ENCODE measurements around the gene XPO6. TPM values are rescaled to one million over a fixed set of nuclear protein-coding genes. Genes with fewer than 3 reads are reported as not detected.
A peak's percentile ranks its signal among the peaks of the same experiment; 100 is the strongest.
"Not testable (repeated sequence)": the region's sequence is repeated elsewhere in the genome, so short reads cannot be mapped to it uniquely, and the experiment has no call there.

Gene XPO6
- total RNA-seq, 5 donors from 2014 or later (not counting 1 experiment from before 2014, with no cell fraction given), result 355 to 403 (median 391) TPM

- peaks cover 63% of the 10 kb centered on the region for H3K36me3 Mint-ChIP-seq
- peak overlapping the region in 1 of 2 donors; percentile 53 for H3K27ac Mint-ChIP-seq
Observed at GRCh38 chr16:28117168-28117565, 94.6 kb downstream of the XPO6 start.

GRCh38 chr16:28115866-28116265 is 95.9 kb downstream of the XPO6 start:
- not testable (repeated sequence) for H3K4me3 Mint-ChIP-seq; DNase-seq; H3K27me3 ChIP-seq (replicated peaks in 1 of 2; ENCODE audit: control insufficient read depth in 2 of 2, extremely low read depth in 1 of 2, insufficient read depth in 2 of 2, low read length in 1 of 2); ATAC-seq (replicated peaks in 1 of 4); H3K4me3 ChIP-seq (ENCODE audit: control insufficient read depth in 1 of 2, extremely low read depth in 1 of 2, low read length in 1 of 2); H3K4me1 ChIP-seq (ENCODE audit: control insufficient read depth in 1 of 2, extremely low read depth in 1 of 2, insufficient read depth in 2 of 2, low read length in 2 of 2); H3K27me3 Mint-ChIP-seq; H3K9me3 Mint-ChIP-seq; H3K27ac ChIP-seq (ENCODE audit: low read length); H3K9me3 ChIP-seq; H3K4me1 Mint-ChIP-seq
- CTCF ChIA-PET, result interaction anchor here in 1 of 2 donors (0.6 kb wide), 1 partner anchor 546 kb away, joined by 7 read pairs; no protein-coding TSS in a partner anchor
- WGBS (ENCODE audit: insufficient coverage), result 100% methylated on average over 6 of the region's 6 CpGs
- H3K36me3 Mint-ChIP-seq, result peaks cover 61% of the 10 kb centered on the region
- POLR2A ChIA-PET, result interaction anchor here in 1 of 2 donors (0.7 kb wide), 1 partner anchor 186 kb away, joined by 6 read pairs; no protein-coding TSS in a partner anchor
- H3K36me3 ChIP-seq (ENCODE audit: control insufficient read depth in 2 of 2, extremely low read depth in 1 of 2, insufficient read depth in 1 of 2, low read length in 1 of 2), result peaks cover 6 to 83% of the 10 kb centered on the region in 2 donors
- peak overlapping the region in 1 of 2 donors; percentile 12 for H3K27ac Mint-ChIP-seq

More at GRCh38 chr16:28117168-28117565, 94.6 kb downstream of the XPO6 start:
- POLR2A ChIA-PET, result no interaction called here
- H3K27me3 Mint-ChIP-seq, result no peaks in the 10 kb centered on the region
- no peaks in the 10 kb centered on the region for H3K9me3 ChIP-seq
- H3K27me3 ChIP-seq (replicated peaks in 1 of 2; ENCODE audit: control insufficient read depth in 2 of 2, extremely low read depth in 1 of 2, insufficient read depth in 2 of 2, low read length in 1 of 2), result no peaks in the 10 kb centered on the region
- no peaks in the 10 kb centered on the region for H3K9me3 Mint-ChIP-seq
- H3K36me3 ChIP-seq (ENCODE audit: control insufficient read depth in 2 of 2, extremely low read depth in 1 of 2, insufficient read depth in 1 of 2, low read length in 1 of 2), result peaks cover 6 to 85% of the 10 kb centered on the region in 2 donors
- DNase-seq (no peak), ATAC-seq (replicated peaks in 1 of 4) (no peak)
- CTCF ChIA-PET, result interaction anchor here in 1 of 2 donors (1.1 kb wide), 1 partner anchor 101 kb away, joined by 5 read pairs; no protein-coding TSS in a partner anchor
- no peaks in the 10 kb centered on the region for H3K4me1 ChIP-seq (ENCODE audit: control insufficient read depth in 1 of 2, extremely low read depth in 1 of 2, insufficient read depth in 2 of 2, low read length in 2 of 2)
- H3K4me1 Mint-ChIP-seq, result peaks cover 0 to 7% (median 1%) of the 10 kb centered on the region in 3 donors
- WGBS (ENCODE audit: insufficient coverage), result 98% methylated on average over 5 of the region's 6 CpGs
- H3K4me3 ChIP-seq (ENCODE audit: control insufficient read depth in 1 of 2, extremely low read depth in 1 of 2, low read length in 1 of 2), result no peak overlapping the region
- H3K4me3 Mint-ChIP-seq, result no peak overlapping the region
- no peak overlapping the region for H3K27ac ChIP-seq (ENCODE audit: low read length)

GRCh38 chr16:28112908-28113307 is 98.9 kb downstream of the XPO6 start:
- peaks cover 0 to 4% of the 10 kb centered on the region in 2 experiments for H3K4me1 ChIP-seq (ENCODE audit: control insufficient read depth in 1 of 2, extremely low read depth in 1 of 2, insufficient read depth in 2 of 2, low read length in 2 of 2)
- peaks cover 12 to 18% (median 13%) of the 10 kb centered on the region in 3 donors for H3K4me1 Mint-ChIP-seq
- no peaks in the 10 kb centered on the region for H3K9me3 ChIP-seq
- peaks cover 20 to 87% of the 10 kb centered on the region in 2 donors for H3K36me3 ChIP-seq (ENCODE audit: control insufficient read depth in 2 of 2, extremely low read depth in 1 of 2, insufficient read depth in 1 of 2, low read length in 1 of 2)
- H3K27ac Mint-ChIP-seq, result peak overlapping the region; percentile 15 to 59
- no peak overlapping the region for H3K4me3 Mint-ChIP-seq
- H3K36me3 Mint-ChIP-seq, result peaks cover 63% of the 10 kb centered on the region
- CTCF ChIA-PET, result interaction anchor here (0.6 to 0.9 kb wide), 2 partner anchors 69 to 105 kb away, joined by 3 to 4 read pairs; no protein-coding TSS in a partner anchor
- H3K27me3 Mint-ChIP-seq, result no peaks in the 10 kb centered on the region
- no peaks in the 10 kb centered on the region for H3K9me3 Mint-ChIP-seq
- POLR2A ChIA-PET, result interaction anchor here in 1 of 2 donors (0.6 kb wide), 1 partner anchor 11 kb away, joined by 5 read pairs; no protein-coding TSS in a partner anchor
- DNase-seq (no peak), ATAC-seq (replicated peaks in 1 of 4) (no peak)
- no peaks in the 10 kb centered on the region for H3K27me3 ChIP-seq (replicated peaks in 1 of 2; ENCODE audit: control insufficient read depth in 2 of 2, extremely low read depth in 1 of 2, insufficient read depth in 2 of 2, low read length in 1 of 2)
- no peak overlapping the region for H3K4me3 ChIP-seq (ENCODE audit: control insufficient read depth in 1 of 2, extremely low read depth in 1 of 2, low read length in 1 of 2)
- WGBS (ENCODE audit: insufficient coverage), result 78% methylated on average over 10 of the region's 10 CpGs
- H3K27ac ChIP-seq (ENCODE audit: low read length), result no peak overlapping the region

- Histone ChIP-seq H3K4me3 (ENCODE audit: control insufficient read depth in 1 of 2, extremely low read depth in 1 of 2, low read length in 1 of 2) (no peak overlapping the region), H3K9me3 (no peaks in the 10 kb centered on the region), H3K27ac (ENCODE audit: low read length) (no peak overlapping the region), H3K4me1 (ENCODE audit: control insufficient read depth in 1 of 2, extremely low read depth in 1 of 2, insufficient read depth in 2 of 2, low read length in 2 of 2) (peaks cover 0 to 4% of the 10 kb centered on the region in 2 experiments), H3K36me3 (ENCODE audit: control insufficient read depth in 2 of 2, extremely low read depth in 1 of 2, insufficient read depth in 1 of 2, low read length in 1 of 2) (peaks cover 20 to 92% of the 10 kb centered on the region in 2 donors), H3K27me3 (replicated peaks in 1 of 2; ENCODE audit: control insufficient read depth in 2 of 2, extremely low read depth in 1 of 2, insufficient read depth in 2 of 2, low read length in 1 of 2) (no peaks in the 10 kb centered on the region)
- ChIA-PET CTCF (no interaction called here), POLR2A (interaction anchor here in 1 of 2 donors (0.6 to 0.7 kb wide), 2 partner anchors 36 to 249 kb away, joined by 3 to 5 read pairs; no protein-coding TSS in a partner anchor)
- H3K36me3 Mint-ChIP-seq, result peaks cover 68% of the 10 kb centered on the region
- ATAC-seq (replicated peaks in 1 of 4) (no peak), DNase-seq (no peak)
- WGBS (ENCODE audit: insufficient coverage), result no CpG with 5 or more reads among the region's 2 CpGs
- H3K27me3 Mint-ChIP-seq, result no peaks in the 10 kb centered on the region
- peaks cover 11 to 18% (median 12%) of the 10 kb centered on the region in 3 donors for H3K4me1 Mint-ChIP-seq
- H3K9me3 Mint-ChIP-seq, result no peaks in the 10 kb centered on the region
- H3K27ac Mint-ChIP-seq, result peak overlapping the region; percentile 41 to 52
- H3K4me3 Mint-ChIP-seq, result no peak overlapping the region
Observed at GRCh38 chr16:28110977-28111376, 100.8 kb downstream of the XPO6 start.

- H3K9me3 ChIP-seq, result no peaks in the 10 kb centered on the region
- ATAC-seq (replicated peaks in 1 of 4), result no peak
- no peak overlapping the region for H3K4me3 Mint-ChIP-seq
- H3K9me3 Mint-ChIP-seq, result no peaks in the 10 kb centered on the region
- peak overlapping the region; percentile 41 to 52 for H3K27ac Mint-ChIP-seq
- H3K4me3 ChIP-seq (ENCODE audit: control insufficient read depth in 1 of 2, extremely low read depth in 1 of 2, low read length in 1 of 2), result no peak overlapping the region
- DNase-seq, result peak in 1 of 35 experiments; percentile 10
- no peaks in the 10 kb centered on the region for H3K27me3 Mint-ChIP-seq
- WGBS (ENCODE audit: insufficient coverage), result 100% methylated on average over 3 of the region's 5 CpGs
- peaks cover 68% of the 10 kb centered on the region for H3K36me3 Mint-ChIP-seq
- ChIA-PET POLR2A (interaction anchor here in 1 of 2 donors (0.6 to 0.7 kb wide), 2 partner anchors 36 to 248 kb away, joined by 3 to 5 read pairs; no protein-coding TSS in a partner anchor), CTCF (no interaction called here)
- H3K36me3 ChIP-seq (ENCODE audit: control insufficient read depth in 2 of 2, extremely low read depth in 1 of 2, insufficient read depth in 1 of 2, low read length in 1 of 2), result peaks cover 20 to 94% of the 10 kb centered on the region in 2 donors
- H3K27ac ChIP-seq (ENCODE audit: low read length), result no peak overlapping the region
- H3K4me1 ChIP-seq (ENCODE audit: control insufficient read depth in 1 of 2, extremely low read depth in 1 of 2, insufficient read depth in 2 of 2, low read length in 2 of 2), result peaks cover 0 to 4% of the 10 kb centered on the region in 2 experiments
- H3K27me3 ChIP-seq (replicated peaks in 1 of 2; ENCODE audit: control insufficient read depth in 2 of 2, extremely low read depth in 1 of 2, insufficient read depth in 2 of 2, low read length in 1 of 2), result no peaks in the 10 kb centered on the region
- peaks cover 11 to 18% (median 12%) of the 10 kb centered on the region in 3 donors for H3K4me1 Mint-ChIP-seq
Observed at GRCh38 chr16:28110479-28110878, 101.3 kb downstream of the XPO6 start.

- peak overlapping the region in 1 of 2 donors; percentile 41 for H3K27ac Mint-ChIP-seq
- H3K4me3 Mint-ChIP-seq, result no peak overlapping the region
- no peaks in the 10 kb centered on the region for H3K9me3 ChIP-seq
- 38% methylated on average over 1 of the region's 3 CpGs for WGBS (ENCODE audit: insufficient coverage)
- H3K27ac ChIP-seq (ENCODE audit: low read length), result no peak overlapping the region
- H3K27me3 ChIP-seq (replicated peaks in 1 of 2; ENCODE audit: control insufficient read depth in 2 of 2, extremely low read depth in 1 of 2, insufficient read depth in 2 of 2, low read length in 1 of 2), result no peaks in the 10 kb centered on the region
- peaks cover 11 to 18% (median 12%) of the 10 kb centered on the region in 3 donors for H3K4me1 Mint-ChIP-seq
- no peak overlapping the region for H3K4me3 ChIP-seq (ENCODE audit: control insufficient read depth in 1 of 2, extremely low read depth in 1 of 2, low read length in 1 of 2)
- no peak for DNase-seq
- H3K36me3 Mint-ChIP-seq, result peaks cover 70% of the 10 kb centered on the region
- peaks cover 0 to 4% of the 10 kb centered on the region in 2 experiments for H3K4me1 ChIP-seq (ENCODE audit: control insufficient read depth in 1 of 2, extremely low read depth in 1 of 2, insufficient read depth in 2 of 2, low read length in 2 of 2)
- POLR2A ChIA-PET, result interaction anchor here in 1 of 2 donors (0.7 kb wide), 1 partner anchor 248 kb away, joined by 3 read pairs; no protein-coding TSS in a partner anchor
- H3K27me3 Mint-ChIP-seq, result no peaks in the 10 kb centered on the region
- H3K9me3 Mint-ChIP-seq, result no peaks in the 10 kb centered on the region
- CTCF ChIA-PET, result no interaction called here
- no peak for ATAC-seq (replicated peaks in 1 of 4)
- H3K36me3 ChIP-seq (ENCODE audit: control insufficient read depth in 2 of 2, extremely low read depth in 1 of 2, insufficient read depth in 1 of 2, low read length in 1 of 2), result peaks cover 20 to 94% of the 10 kb centered on the region in 2 donors
Observed at GRCh38 chr16:28110074-28110473, 101.7 kb downstream of the XPO6 start.

Measured in T-cell (primary cell).